GM12801 (cell line): Measurements from ENCODE around the gene HOXD9.

Experiments used
- TF ChIP-seq, protein P1 (sequence below): IDR thresholded peaks from one replicate; pipeline ENCODE4 v1.5.1; 2011; ENCODE audit warnings: control low read depth; ENCODE audit not compliant: insufficient read length; ENCODE audit errors: extremely low read depth

Gene HOXD9

GRCh38 chr2:176123411-176124109 is 1.0 kb downstream of the HOXD9 start:
- TF ChIP-seq, protein P1, sequence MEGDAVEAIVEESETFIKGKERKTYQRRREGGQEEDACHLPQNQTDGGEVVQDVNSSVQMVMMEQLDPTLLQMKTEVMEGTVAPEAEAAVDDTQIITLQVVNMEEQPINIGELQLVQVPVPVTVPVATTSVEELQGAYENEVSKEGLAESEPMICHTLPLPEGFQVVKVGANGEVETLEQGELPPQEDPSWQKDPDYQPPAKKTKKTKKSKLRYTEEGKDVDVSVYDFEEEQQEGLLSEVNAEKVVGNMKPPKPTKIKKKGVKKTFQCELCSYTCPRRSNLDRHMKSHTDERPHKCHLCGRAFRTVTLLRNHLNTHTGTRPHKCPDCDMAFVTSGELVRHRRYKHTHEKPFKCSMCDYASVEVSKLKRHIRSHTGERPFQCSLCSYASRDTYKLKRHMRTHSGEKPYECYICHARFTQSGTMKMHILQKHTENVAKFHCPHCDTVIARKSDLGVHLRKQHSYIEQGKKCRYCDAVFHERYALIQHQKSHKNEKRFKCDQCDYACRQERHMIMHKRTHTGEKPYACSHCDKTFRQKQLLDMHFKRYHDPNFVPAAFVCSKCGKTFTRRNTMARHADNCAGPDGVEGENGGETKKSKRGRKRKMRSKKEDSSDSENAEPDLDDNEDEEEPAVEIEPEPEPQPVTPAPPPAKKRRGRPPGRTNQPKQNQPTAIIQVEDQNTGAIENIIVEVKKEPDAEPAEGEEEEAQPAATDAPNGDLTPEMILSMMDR: no peak

- TF ChIP-seq, protein P1: no peak
Observed at GRCh38 chr2:176124110-176124946, 1.8 kb downstream of the HOXD9 start.

DNA sequence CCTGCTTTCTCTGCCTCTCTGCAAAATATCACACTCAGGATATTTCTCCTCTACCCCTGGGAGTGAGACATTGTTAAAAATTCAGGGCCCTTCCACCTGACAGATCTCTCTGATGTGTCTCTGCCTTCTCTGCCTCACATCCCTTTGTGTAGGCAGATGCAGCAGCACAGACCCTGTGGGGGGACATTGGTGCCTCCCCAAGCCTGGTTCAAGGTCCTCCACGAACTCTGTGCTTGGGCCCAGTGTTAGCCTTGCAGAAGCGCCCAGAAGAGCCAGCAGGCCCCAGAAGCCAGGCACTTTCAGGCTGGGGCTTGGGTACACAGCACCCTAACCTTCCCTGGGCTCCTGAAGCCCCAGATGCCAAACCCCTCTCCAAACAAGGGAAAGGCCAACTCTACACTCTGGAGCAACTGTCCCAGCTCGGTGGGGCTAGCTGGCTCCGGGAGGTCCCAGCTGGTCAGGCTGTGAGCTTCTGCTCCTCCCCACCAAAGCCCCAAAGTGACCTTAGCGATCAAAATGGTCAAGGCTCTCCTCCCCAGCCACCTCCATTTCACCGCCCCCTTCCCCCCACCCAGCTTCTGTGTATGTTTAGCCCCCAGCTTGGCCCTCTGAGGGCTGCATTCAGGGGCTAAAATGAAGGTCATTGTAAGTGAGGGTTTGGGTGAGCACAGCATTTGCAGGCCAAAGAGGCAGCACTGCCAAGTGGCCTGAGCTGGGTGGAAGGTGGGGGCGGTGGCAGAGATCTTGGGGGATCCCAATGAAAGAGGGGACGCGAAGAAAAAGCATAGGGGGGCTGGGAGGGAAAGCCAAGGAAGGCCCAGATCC is 2.6 kb downstream of the HOXD9 start:
- TF ChIP-seq, protein P1: no peak

DNA sequence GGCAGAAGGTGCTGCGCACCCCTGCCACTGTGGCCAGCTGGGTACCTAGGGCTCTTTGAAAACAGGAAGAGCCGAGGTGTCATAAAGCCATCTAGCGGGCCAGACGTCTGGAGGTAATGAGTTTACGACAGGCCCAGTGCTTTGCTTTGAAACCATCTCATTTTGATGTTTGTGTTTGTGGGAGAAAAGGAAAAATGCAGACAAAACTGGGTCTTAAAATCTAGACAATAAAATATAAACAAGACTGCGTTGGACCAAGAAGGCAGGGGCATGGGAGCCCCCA is 3.2 kb downstream of the HOXD9 start:
- TF ChIP-seq, protein P1: no peak

DNA sequence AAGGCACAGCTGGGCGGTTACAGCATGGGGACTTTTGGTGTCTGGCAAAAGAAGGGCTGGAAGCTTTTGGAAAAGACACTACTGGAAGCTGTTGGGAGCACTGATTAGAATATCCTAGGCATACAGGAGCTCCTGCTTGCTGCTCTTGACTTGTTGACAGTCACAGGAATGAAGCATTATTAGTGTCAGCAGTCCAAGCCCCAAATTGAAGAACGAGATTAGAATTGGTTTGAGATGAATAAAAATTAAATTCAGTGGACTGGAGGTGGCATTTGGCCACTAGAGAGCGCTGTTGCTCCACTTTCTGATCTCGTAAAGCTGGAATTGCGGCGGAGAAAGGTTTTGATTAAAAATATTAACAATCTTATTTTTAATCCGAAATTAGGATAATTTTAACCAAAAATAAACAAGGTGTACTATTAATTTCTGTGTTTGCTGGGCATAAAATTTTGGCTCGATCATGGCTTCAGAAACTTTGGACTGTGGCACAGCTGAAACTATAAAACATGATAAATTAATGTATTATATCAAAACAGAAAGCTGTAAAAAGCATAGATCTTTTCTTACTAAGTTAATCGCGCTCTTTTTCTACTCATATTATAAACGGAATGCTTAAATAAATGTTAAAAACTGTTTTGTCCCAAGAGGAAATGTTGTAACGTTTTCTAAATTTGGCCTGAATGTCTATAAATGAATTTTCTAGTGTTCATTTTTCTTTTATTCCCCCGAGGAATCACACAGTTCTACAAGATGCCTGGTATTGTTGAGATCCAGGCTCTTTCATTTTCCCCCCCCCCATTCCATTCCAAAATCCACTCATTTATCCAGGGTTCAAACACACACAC is 4.6 kb downstream of the HOXD9 start:
- TF ChIP-seq, protein P1: no peak

DNA sequence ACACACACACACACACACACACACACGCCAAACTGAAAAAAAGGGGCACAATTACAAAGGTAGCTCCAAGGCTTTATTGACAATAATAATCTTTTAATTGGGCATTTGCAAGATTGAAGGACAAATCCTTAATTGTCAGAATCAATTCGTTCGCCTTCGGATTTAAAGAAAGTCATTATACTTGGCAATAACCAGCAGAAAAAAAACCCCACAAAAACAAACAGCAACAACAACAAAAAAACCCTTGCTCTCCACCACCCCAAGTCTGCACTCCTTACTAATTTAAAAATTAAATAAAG is 5.2 kb downstream of the HOXD9 start:
- TF ChIP-seq, protein P1: no peak
